H9 (cell line): ENCODE measurements around the gene WHAMM. TPM values are rescaled to one million over a fixed set of nuclear protein-coding genes. Genes with fewer than 3 reads are reported as not detected.

ENCODE experiments used
- DNase-seq: peaks from one replicate; pipeline ENCODE4 v3.0.0-alpha.2; 2017
- H2AFZ ChIP-seq: one replicate; pipeline ENCODE4 v1.6.1; 2013; ENCODE audit warnings: mild to moderate bottlenecking, low read length, control low read depth, moderate library complexity
- H2AK5ac ChIP-seq: 2 replicates; pipeline ENCODE4 v1.6.1; 2013; ENCODE audit warnings: low read length, control low read depth, mixed read lengths; ENCODE audit not compliant: insufficient read length
- H2BK120ac ChIP-seq: one replicate; pipeline ENCODE4 v1.6.1; 2013; ENCODE audit warnings: low read depth, mild to moderate bottlenecking, low read length, control low read depth, inconsistent platforms; ENCODE audit not compliant: poor library complexity, severe bottlenecking
- H2BK12ac ChIP-seq: 2 replicates; pipeline ENCODE4 v1.6.1; 2013; ENCODE audit warnings: low read length, control low read depth, mixed read lengths, low read depth; ENCODE audit not compliant: insufficient read length
- H2BK15ac ChIP-seq: 2 replicates; pipeline ENCODE4 v1.6.1; 2013; ENCODE audit warnings: low read depth, low read length, control low read depth
- H2BK20ac ChIP-seq: one replicate; pipeline ENCODE4 v1.6.1; 2013; ENCODE audit warnings: low read depth, mild to moderate bottlenecking, low read length, control low read depth, inconsistent platforms; ENCODE audit not compliant: poor library complexity, severe bottlenecking
- H2BK5ac ChIP-seq: 2 replicates; pipeline ENCODE4 v1.6.1; 2013; ENCODE audit warnings: low read length, control low read depth, mixed read lengths; ENCODE audit not compliant: insufficient read length
- H3K14ac ChIP-seq: 2 replicates; pipeline ENCODE4 v1.6.1; 2013; ENCODE audit warnings: low read length, control low read depth; ENCODE audit not compliant: insufficient read depth
- H3K18ac ChIP-seq: 2 replicates; pipeline ENCODE4 v1.6.1; 2013; ENCODE audit warnings: low read depth, mild to moderate bottlenecking, mixed read lengths, low read length, control low read depth; ENCODE audit not compliant: insufficient read length
- H3K23ac ChIP-seq: 2 replicates; pipeline ENCODE4 v1.6.1; 2013; ENCODE audit warnings: low read length, control low read depth, mixed read lengths, low read depth; ENCODE audit not compliant: insufficient read length
- H3K23me2 ChIP-seq: 2 replicates; pipeline ENCODE4 v1.6.1; 2013; ENCODE audit warnings: low read depth, mild to moderate bottlenecking, mixed read lengths, low read length, control low read depth; ENCODE audit not compliant: insufficient read length, poor library complexity, severe bottlenecking
- H3K27ac ChIP-seq: 2 replicates; pipeline ENCODE4 v1.5.1; 2013; ENCODE audit warnings: low read length, control low read depth, mixed read lengths, low read depth; ENCODE audit not compliant: insufficient read length
- H3K27me3 ChIP-seq: 2 replicates; pipeline ENCODE4 v1.6.1; 2013; ENCODE audit warnings: low read length, control low read depth, inconsistent platforms; ENCODE audit not compliant: insufficient read depth
- H3K4ac ChIP-seq: 2 replicates; pipeline ENCODE4 v1.6.1; 2013; ENCODE audit warnings: low read depth, mild to moderate bottlenecking, control low read depth, inconsistent platforms, low read length, moderate library complexity
- H3K4me1 ChIP-seq: 2 replicates; pipeline ENCODE4 v1.6.1; 2013; ENCODE audit warnings: low read length, control low read depth, inconsistent platforms; ENCODE audit not compliant: insufficient read depth
- H3K4me2 ChIP-seq: 2 replicates; pipeline ENCODE4 v1.6.1; 2013; ENCODE audit warnings: low read length, control low read depth, mixed read lengths; ENCODE audit not compliant: insufficient read length, insufficient read depth
- H3K56ac ChIP-seq: 2 replicates; pipeline ENCODE4 v1.6.1; 2013; ENCODE audit warnings: low read depth, mild to moderate bottlenecking, mixed read lengths, low read length, control low read depth; ENCODE audit not compliant: insufficient read length
- H3K79me1 ChIP-seq: 2 replicates; pipeline ENCODE4 v1.6.1; 2013; ENCODE audit warnings: low read depth, mild to moderate bottlenecking, moderate library complexity, low read length, control low read depth, inconsistent platforms; ENCODE audit not compliant: insufficient read depth, poor library complexity, severe bottlenecking
- H3K79me2 ChIP-seq: 2 replicates; pipeline ENCODE4 v1.6.1; 2013; ENCODE audit warnings: low read length, control low read depth, inconsistent platforms; ENCODE audit not compliant: insufficient read depth
- H3K9ac ChIP-seq: 2 replicates; pipeline ENCODE4 v1.6.1; 2013; ENCODE audit warnings: low read length, control low read depth, mixed read lengths; ENCODE audit not compliant: insufficient read length; ENCODE audit errors: extremely low read depth
- H3K9me3 ChIP-seq: one replicate; pipeline ENCODE4 v1.6.1; 2013; ENCODE audit warnings: low read depth, low read length, inconsistent platforms; ENCODE audit not compliant: control insufficient read depth
- H3T11ph ChIP-seq: one replicate; pipeline ENCODE4 v1.6.1; 2013; ENCODE audit warnings: mild to moderate bottlenecking, low read length, control low read depth, inconsistent platforms
- H4K20me1 ChIP-seq: one replicate; pipeline ENCODE4 v1.6.1; 2013; ENCODE audit not compliant: control insufficient read depth, insufficient read length, insufficient read depth
- H4K5ac ChIP-seq: 2 replicates; pipeline ENCODE4 v1.6.1; 2013; ENCODE audit warnings: low read depth, mild to moderate bottlenecking, mixed read lengths, low read length, control low read depth; ENCODE audit not compliant: insufficient read length
- H4K8ac ChIP-seq: replicated peaks from 2 replicates; pipeline ENCODE4 v1.6.1; 2013; ENCODE audit warnings: low read length, control low read depth, mixed read lengths, low read depth; ENCODE audit not compliant: insufficient read length
- H4K91ac ChIP-seq: 2 replicates; pipeline ENCODE4 v1.6.1; 2013; ENCODE audit warnings: low read depth, mild to moderate bottlenecking, moderate library complexity, mixed read lengths, low read length, control low read depth; ENCODE audit not compliant: insufficient read length
- H3K27ac Mint-ChIP-seq, 3 experiments: 2 replicates in 2 of 3; 3 replicates in 1 of 3; pipeline ENCODE4 v1.8.0; 2020 to 2021; ENCODE audit warnings: mixed read lengths in 3 of 3, mild to moderate bottlenecking in 1 of 3, moderate library complexity in 1 of 3
- H3K27me3 Mint-ChIP-seq: 2 replicates; pipeline ENCODE4 v1.8.0; 2021; ENCODE audit warnings: low read depth, mild to moderate bottlenecking, moderate library complexity, mixed read lengths
- H3K36me3 Mint-ChIP-seq, 3 experiments: 2 replicates in 2 of 3; 3 replicates in 1 of 3; pipeline ENCODE4 v1.8.0; 2020 to 2021; ENCODE audit warnings: low read depth in 3 of 3, mixed read lengths in 3 of 3; ENCODE audit not compliant: insufficient read depth in 1 of 3
- H3K4me1 Mint-ChIP-seq, 2 experiments: 2 replicates each; pipeline ENCODE4 v1.8.0; 2020; ENCODE audit warnings: mixed read lengths in 2 of 2
- H3K4me3 Mint-ChIP-seq, 2 experiments: 2 replicates in 1 of 2; 3 replicates in 1 of 2; pipeline ENCODE4 v1.8.0; 2020 to 2021; ENCODE audit warnings: mild to moderate bottlenecking in 2 of 2, mixed read lengths in 2 of 2, moderate library complexity in 1 of 2
- H3K9me3 Mint-ChIP-seq, 2 experiments: 2 replicates in 1 of 2; 3 replicates in 1 of 2; pipeline ENCODE4 v1.8.0; 2020; ENCODE audit warnings: mild to moderate bottlenecking in 2 of 2, mixed read lengths in 2 of 2, moderate library complexity in 1 of 2
- WGBS: extraction: QIAGEN DNeasy Blood & Tissue Kit; methylation state at CpG from one replicate; pipeline ENCODE4 v1.1.7; 2013; ENCODE audit warnings: missing lambda C conversion rate, low lambda C conversion rate, mixed read lengths; ENCODE audit not compliant: insufficient read length; ENCODE audit errors: extremely low coverage; 5-methylcytosine and 5-hydroxymethylcytosine counted together
- total RNA-seq: library from RNA; stranded (reverse); gene quantifications from 2 replicates; pipeline ENCODE4 v1.2.1, GENCODE V29; 2021
- TF ChIP-seq, protein P1 (sequence below): fragments of 200-600 bp; sonication (generic); conservative IDR thresholded peaks from 3 replicates; pipeline ENCODE4 v1.8.0; 2021; ENCODE audit warnings: antibody characterized with exemption, mild to moderate bottlenecking

WHAMM gene
- total RNA-seq, 1 experiment from 2014 or later, result 3.0 TPM

DNA sequence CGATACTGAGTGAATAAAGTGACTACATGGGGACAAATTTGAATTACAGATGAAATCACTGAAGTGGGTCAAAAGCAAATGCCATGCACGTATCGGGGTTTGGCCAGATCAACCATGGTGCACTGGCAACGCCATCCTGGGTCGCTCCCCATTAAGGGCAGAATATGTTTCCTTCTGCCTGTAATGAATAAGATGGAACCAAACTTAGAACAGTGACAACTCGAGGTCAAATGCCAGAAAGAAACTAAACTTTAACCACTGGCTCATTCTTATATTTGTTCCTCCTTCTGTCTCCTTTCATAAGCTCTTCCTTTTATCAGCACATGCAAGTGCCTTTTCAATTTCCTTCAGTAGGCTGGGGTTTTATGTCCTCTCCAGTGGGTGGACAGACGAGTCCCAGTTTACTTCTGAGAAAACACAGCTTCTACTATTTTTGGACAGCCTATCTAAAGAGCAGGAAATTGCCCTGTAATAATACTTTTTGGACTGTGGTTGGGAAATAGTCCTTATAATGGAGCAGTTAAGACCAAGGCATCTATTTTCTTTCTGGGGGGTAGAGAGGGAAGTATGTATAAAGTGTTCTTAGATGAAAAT is 61.4 kb downstream of the WHAMM start:
- Histone ChIP-seq H3K79me2 (no peaks in the 10 kb centered on the region), H3K27ac (no peak overlapping the region), H2AK5ac (no peak overlapping the region), H3T11ph (no peak overlapping the region), H3K4me1 (peaks cover 3% of the 10 kb centered on the region; the same call in 1 of the 2 replicates), H3K56ac (no peak overlapping the region), H3K23ac (no peak overlapping the region), H2BK15ac (no peak overlapping the region), H2BK20ac (no peak overlapping the region), H3K9me3 (no peaks in the 10 kb centered on the region), H3K4ac (no peak overlapping the region), H2AFZ (no peak overlapping the region), H4K20me1 (no peaks in the 10 kb centered on the region), H2BK12ac (no peak overlapping the region), H4K91ac (no peak overlapping the region), H3K14ac (no peak overlapping the region), H3K27me3 (no peaks in the 10 kb centered on the region), H3K79me1 (no peaks in the 10 kb centered on the region), H2BK5ac (no peak overlapping the region), H2BK120ac (no peak overlapping the region), H4K5ac (no peak overlapping the region), H3K9ac (no peak overlapping the region), H3K18ac (no peak overlapping the region), H3K23me2 (no peaks in the 10 kb centered on the region), H3K4me2 (no peak overlapping the region), H4K8ac (no peak overlapping the region)
- no peak overlapping the region for H3K4me3 Mint-ChIP-seq
- no CpG with 5 or more reads among the region's 7 CpGs for WGBS
- no peak overlapping the region for H3K27ac Mint-ChIP-seq
- TF ChIP-seq, protein P1, sequence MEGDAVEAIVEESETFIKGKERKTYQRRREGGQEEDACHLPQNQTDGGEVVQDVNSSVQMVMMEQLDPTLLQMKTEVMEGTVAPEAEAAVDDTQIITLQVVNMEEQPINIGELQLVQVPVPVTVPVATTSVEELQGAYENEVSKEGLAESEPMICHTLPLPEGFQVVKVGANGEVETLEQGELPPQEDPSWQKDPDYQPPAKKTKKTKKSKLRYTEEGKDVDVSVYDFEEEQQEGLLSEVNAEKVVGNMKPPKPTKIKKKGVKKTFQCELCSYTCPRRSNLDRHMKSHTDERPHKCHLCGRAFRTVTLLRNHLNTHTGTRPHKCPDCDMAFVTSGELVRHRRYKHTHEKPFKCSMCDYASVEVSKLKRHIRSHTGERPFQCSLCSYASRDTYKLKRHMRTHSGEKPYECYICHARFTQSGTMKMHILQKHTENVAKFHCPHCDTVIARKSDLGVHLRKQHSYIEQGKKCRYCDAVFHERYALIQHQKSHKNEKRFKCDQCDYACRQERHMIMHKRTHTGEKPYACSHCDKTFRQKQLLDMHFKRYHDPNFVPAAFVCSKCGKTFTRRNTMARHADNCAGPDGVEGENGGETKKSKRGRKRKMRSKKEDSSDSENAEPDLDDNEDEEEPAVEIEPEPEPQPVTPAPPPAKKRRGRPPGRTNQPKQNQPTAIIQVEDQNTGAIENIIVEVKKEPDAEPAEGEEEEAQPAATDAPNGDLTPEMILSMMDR, result no peak
- H3K4me1 Mint-ChIP-seq, result peaks cover 8 to 14% of the 10 kb centered on the region in 2 experiments
- H3K9me3 Mint-ChIP-seq, result no peaks in the 10 kb centered on the region
- no peaks in the 10 kb centered on the region for H3K36me3 Mint-ChIP-seq
- DNase-seq, result no peak
- H3K27me3 Mint-ChIP-seq, result no peaks in the 10 kb centered on the region
